DMS 273 treated with DMSO at 0.1 percent for 48 hours (cell line): ENCODE measurements around the gene TPD52L1.

Experiments
- DNase-seq: peaks from one replicate; lab custom pipeline; 2025; lab: John Stamatoyannopoulos, UW

The TPD52L1 gene

GRCh38 chr6:125237764-125238163, 84.2 kb downstream of the TPD52L1 start:
- DNase-seq: no peak

DNA sequence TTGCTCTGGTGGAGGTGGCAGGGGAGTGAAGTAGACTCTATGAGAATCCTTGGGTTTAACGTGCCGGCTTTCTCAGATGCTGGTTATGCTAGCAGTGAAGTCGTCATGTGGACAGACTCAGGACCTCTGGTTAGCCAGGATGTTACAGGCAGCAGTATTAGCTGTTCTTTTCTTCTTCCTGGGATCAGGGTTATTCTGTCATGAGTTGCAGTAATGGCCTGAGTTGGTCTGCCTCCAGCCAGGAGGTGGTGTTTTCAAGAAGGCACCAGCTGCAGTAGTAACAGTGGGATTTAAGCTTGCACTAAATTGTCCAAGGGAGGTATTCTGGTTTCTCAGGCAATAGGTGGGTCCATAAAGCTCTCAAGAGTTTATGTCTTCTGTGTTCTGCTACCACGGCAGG, 91.5 kb downstream of the TPD52L1 start:
- no peak for DNase-seq

GRCh38 chr6:125245523-125246264, 92.1 kb downstream of the TPD52L1 start:
- no peak for DNase-seq

DNA sequence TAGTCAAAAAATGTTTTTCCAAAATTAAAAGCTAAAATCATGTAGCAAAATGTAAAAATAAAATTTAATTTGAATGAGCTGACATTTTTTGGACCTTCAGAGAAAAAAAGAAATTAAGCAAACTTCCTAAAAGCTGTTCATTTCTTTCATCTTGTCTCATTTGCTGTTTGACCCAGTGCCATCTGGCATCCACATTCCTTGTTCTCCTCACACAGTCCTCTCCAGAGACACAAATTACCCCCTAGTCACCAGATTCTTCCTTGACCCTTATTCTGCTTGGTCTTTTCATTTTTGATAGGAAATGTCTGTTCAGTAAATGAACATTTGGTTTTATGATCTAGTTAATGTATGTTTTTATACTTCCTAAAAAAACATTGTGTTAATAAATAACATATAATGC, 93.0 kb downstream of the TPD52L1 start:
- no peak for DNase-seq

DNA sequence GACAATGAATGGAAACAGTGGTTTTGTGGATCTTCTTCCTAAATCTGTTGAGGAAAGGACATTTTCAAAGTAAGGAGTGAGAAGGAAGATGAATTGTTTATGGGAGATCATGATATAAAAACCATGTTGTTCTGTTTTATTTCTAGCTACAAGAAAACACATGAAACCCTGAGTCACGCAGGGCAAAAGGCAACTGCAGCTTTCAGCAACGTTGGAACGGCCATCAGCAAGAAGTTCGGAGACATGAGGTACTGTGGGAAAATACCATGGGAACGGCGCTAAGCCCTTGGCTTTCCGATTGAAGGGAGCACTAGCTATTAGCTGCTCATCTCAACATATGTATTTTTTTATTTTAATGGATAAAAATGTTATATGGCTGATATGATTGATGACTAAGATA, 94.6 kb downstream of the TPD52L1 start:
- no peak for DNase-seq

- DNase-seq: no peak
These were observed 96.9 kb downstream of the TPD52L1 start for GRCh38 chr6:125250511-125250910.

GRCh38 chr6:125251516-125252220, 98.1 kb downstream of the TPD52L1 start:
- DNase-seq: no peak

DNA sequence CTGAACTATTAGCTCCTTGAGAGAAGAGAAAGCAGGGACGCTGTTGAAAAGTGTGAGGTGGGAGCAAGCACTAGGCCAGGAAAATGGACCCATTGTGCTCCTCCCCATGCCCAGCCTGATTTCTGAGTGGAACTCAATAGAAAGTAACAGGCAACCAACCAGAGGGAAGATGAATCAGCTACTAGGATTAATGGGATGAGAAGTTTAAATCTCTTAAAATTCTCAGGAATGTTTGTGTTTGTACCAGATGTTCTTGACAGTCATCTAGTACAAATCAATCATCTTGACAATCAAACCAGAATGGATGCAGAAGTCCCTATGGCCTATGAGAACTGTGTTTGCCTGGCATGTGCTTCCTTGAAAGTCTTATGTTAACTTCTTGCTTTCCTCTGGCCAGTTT, 99.3 kb downstream of the TPD52L1 start:
- no peak for DNase-seq

- no peak for DNase-seq
These were observed 100.3 kb downstream of the TPD52L1 start for GRCh38 chr6:125253881-125254280.

DNA sequence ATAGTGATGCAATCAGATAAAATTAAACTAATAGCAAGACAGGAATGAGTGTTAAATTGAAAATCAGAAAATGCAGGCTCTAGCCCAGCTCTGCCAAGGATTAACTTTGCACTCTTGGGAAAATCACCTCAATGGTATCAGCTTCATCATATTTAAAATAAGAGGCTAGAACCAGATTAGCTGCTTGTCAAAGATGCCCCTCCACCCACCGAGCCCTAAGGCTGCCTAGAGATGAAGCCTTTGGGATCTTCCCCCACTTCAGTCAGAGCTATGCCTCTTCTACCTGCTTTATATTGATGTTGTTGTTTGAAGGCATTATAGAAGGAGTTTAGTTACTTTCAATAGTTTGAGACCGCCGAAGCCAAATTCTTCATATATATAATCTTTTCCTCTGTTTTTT, 100.7 kb downstream of the TPD52L1 start:
- DNase-seq: no peak

- no peak for DNase-seq
These were observed 101.6 kb downstream of the TPD52L1 start for GRCh38 chr6:125255201-125255600.

GRCh38 chr6:125257351-125257750, 103.8 kb downstream of the TPD52L1 start:
- no peak for DNase-seq

DNA sequence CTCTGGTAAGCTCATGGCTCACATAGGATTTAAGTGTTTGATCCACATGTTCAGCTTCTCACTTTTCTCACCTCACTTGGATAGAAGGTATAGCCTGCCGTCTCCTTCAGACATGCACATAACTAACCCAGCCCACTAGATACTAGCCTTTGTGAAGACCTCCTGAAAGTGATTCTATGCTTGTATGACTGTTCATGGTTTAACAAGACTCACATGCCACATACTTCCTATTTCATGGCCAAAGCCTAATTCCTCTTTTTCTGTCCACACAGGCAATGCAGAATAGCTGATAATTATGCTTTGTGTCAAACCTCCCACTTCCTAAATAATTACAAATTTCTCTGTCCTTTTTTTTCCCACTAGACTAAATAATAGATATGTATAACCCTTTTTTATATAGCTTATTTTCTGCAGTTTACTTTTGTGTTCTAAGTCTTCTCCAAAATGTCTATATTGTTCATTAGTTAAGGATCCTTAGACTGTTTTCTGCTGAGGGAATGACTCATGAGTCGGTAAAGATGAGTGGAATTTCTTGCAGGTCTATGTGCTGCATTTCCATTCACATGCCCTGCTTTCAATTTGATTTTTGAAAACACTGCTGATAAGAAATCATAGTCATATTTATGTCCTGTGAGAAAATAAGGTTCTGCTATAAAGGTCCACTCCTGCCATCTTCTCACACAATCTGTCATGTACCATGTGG, 105.2 kb downstream of the TPD52L1 start:
- no peak for DNase-seq

DNA sequence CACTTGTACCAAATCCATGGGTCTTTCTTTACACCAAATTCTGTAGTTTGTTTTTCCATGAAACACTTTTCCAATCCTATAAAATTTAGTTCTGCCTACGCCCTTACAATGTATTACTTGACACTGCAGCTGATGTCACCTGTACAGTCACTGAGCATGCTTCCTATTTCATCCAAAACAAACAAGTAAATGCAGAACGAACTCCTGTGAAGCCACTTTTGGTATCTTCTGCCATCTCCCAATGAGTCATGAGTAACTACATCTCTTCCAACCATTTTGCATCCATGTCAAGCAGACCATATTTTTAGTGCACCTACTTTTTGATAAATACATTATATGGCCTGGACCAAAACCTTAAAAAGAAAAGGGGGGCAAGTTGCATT, 105.8 kb downstream of the TPD52L1 start:
- DNase-seq: no peak

DNA sequence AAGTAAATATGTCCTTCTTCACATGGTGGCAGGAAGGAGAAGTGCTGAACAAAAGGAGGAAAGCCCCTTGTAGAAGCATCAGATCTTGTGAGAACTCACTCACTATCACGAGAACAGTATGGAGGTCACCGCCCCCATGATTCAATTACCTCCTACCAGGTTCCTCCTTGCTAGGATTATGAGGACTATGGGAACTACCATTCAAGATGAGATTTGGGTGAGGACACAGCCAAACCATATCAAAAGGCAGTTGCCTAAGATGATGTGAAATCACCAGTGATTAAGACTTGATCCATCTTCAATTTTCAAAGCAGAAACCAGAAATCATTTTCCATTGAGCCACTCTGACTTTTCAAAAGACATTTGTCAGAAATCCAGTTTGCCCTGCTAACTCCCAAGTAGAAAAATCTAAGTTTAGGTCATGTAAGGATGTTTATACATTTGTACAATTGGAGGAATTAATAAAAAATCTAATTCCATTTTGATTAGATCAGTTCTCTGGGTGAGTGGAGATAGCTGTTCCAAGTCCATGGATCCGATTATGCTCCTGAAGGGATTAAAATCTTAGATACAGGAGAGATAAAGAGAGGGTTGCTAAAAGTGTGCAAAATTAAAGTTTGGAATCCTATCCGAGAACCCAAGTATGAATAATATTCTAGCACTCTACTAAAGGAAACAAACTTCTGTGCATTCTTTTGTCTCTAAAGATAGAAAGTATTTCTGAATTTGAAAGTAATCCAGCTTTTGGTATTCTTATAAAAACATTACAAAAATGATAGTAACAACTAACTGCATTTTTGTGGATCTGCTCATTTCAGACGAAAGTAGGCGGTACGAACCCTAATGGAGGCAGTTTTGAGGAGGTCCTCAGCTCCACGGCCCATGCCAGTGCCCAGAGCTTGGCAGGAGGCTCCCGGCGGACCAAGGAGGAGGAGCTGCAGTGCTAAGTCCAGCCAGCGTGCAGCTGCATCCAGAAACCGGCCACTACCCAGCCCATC, 108.7 kb downstream of the TPD52L1 start:
- no peak for DNase-seq

GRCh38 chr6:125264476-125264875, 110.9 kb downstream of the TPD52L1 start:
- no peak for DNase-seq

DNA sequence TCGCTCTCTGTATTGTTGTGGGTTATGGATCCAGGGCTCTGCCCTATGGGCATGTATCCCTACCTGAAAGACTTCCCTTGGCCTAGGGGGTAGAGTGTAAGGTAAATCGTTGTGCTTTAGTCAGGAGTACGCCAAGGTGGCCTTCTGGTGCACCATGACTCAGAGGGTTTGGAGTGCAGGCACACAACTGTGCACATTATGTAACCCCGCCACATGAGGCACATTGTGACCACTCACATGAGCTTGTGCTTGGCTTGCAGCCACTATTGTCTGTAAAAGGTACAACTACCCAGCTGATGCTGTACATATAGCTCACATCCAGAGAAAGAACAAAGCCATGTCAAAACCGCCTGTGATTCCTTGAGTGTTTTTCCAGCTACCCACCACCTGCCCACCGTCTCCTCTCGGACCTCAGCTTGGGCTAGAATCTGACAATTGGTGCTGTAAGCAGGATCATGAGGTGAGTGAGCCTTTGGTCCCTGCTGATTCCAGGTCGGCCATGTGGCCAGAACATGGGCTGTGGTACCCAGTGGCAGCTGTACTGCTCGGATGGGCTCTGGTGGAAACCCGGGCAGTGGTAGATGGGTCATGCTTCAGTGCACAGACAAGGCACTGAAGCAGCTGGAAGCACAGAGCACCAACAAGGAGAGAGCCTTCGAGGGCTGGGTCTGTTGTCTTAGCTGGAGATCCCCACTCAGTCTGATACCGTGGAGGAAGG, 114.4 kb downstream of the TPD52L1 start:
- DNase-seq: no peak

DNA sequence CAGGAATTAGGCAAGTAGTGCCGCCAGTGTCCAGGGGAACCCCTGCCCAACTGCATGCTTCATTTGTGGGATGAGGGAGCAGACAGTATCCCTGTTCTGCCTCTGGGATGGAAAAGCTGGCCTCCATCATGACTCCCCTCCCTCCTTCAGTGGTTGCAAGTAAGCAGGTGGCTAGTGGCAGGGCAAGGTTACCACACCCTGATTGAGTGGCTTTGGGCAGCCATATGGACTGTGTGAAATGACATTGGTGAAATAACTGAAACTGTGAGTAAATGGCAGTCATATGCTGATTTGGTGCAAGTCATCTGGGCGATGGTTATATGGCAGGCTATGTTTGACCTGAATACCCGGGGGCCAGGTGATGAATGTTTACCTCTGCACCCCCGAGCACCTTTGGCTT, 115.2 kb downstream of the TPD52L1 start:
- no peak for DNase-seq

- DNase-seq: no peak
These were observed 115.9 kb downstream of the TPD52L1 start for GRCh38 chr6:125269328-125269985.

- DNase-seq: no peak
These were observed 116.8 kb downstream of the TPD52L1 start for GRCh38 chr6:125270380-125270779.
